Activated T-cell treated with anti-CD3 and anti-CD28 coated beads for 48 hours (primary cell): ENCODE data around the gene CDH12.
"Not testable (repeated sequence)": the region's sequence is repeated elsewhere in the genome, so short reads cannot be mapped to it uniquely, and the experiment has no call there.

Experiments used
- DNase-seq: peaks from one replicate; pipeline ENCODE4 v3.0.0-alpha.2; 2020; ENCODE audit warnings: low read depth

CDH12 gene

DNA sequence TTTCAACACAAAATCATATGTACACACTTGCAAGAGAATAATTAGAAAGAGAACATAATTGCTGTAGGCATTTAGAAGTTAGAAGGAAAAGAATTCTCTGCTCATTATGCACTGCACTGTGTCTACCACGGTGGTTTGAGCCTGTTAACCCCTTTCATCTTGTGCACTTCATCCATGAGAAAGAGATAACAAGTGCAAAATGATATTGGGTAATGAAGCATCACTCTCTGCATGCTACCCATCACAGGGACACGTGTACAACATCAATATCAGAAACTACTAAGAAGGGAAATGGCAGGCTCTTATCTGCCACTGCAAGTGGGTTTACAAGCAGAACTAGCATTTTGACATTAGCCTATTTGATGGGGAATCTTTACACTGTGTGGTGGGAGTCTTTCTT lies 202.6 kb downstream of the CDH12 start:
- no peak for DNase-seq

DNA sequence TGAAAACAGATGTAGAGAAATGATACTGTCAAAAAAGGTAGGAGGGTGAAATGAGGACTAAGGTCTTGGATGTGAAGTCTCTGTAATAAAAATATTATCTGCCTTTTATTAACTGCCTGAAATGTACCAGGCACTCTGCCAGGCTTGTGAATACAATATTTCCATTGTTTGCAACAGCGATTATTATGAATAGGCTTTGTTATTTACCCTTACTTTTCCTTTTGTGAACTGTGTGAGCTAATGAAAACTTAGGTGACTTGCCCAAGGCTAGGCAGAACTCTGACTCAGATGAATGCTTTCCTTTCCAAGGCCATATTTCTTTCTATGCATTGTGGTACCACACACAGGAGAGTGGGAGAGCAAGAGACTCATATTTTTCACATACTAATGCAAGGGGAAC lies 204.1 kb downstream of the CDH12 start:
- no peak for DNase-seq

DNA sequence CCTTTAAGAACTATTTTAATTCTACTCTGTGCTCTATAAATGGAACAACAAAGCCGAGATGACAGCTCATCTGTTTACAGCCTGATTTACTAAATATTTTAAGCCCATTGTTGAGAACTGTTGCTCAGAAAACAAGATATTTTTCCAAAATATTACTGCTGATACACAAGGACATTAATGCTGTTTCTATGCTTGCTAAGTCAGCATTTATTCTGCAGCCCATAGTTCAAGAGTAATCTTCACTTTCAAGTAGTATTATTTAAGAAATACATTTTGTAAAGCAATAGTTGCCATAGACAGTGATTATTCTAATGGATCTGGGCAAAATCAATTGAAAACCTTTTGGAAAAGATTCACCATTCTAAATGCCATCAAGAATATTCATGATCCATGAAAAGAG lies 208.3 kb downstream of the CDH12 start:
- no peak for DNase-seq

DNA sequence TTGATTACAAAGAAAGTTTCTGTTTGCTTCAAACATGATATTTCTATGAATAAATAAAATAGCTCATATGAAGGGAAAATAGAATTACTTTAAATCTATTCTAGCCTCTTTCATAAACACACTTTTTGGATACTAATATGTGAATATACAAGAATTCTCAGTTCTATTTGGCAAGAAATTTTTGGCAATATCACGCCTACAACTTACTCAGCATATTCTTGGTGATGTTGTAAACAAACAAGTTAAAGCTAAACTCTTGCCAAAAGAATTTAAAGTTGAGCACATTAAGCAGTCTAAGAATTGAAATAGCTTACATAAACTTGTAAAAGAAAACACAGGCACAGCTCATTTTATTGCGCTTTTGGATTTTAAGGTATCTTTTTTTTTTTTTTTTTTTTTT lies 209.8 kb downstream of the CDH12 start:
- no peak for DNase-seq

DNA sequence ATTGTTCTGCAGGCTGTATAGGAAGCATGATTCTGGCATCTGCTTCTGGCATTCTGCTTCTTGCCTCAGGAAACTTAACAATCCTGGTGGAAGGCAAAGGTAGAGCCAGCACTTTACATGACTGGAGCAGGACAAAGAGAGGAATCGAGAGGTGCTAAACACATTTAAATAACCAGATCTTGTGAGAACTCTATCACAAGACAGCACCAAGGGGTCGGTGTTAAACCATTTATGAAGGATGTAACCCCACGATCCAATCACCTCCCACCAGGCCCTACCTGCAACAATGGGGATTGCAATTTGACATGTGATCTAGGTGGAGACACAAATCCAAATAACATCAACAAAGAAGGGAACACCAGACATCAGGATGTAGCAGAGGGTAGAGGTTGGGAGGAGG lies 221.5 kb downstream of the CDH12 start:
- DNase-seq: no peak

DNA sequence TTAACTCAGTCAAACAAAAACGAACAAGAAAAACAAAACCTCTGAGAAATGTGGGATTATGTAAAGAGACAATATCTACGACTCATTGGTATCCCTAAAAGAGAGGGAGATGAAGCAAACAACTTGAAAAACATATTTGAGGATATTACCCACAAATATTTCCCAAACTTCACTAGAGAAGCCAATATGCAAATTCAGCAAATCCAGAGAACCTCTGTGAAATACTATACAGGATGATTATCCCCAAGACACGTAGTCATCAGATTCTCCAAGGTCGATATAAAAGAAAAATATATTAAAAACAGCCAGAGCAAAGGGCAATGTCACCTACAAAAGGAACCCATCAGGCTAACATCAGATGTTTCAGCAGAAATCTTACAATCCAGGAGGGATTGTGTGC lies 226.1 kb downstream of the CDH12 start:
- no peak for DNase-seq

DNA sequence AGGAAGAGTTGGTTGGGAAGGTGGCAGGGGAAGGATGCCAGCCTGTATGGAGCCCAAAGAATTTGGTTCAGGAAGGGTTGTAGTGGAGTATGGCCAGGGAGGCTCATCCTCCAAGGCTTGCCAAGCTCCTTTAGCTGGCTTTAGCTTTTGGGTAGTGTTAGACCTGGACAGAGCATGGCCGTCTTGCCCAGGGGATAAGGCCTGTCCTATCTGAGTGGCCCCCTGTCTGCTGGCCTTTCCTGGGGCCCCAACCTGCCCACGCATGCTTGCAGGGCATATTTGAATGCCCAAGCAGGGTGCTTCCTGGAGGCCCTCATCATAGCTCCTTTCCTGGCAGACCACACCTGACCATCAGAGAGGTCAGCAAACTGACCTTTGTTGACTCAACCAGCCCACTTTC lies 227.7 kb downstream of the CDH12 start:
- DNase-seq: no peak

DNA sequence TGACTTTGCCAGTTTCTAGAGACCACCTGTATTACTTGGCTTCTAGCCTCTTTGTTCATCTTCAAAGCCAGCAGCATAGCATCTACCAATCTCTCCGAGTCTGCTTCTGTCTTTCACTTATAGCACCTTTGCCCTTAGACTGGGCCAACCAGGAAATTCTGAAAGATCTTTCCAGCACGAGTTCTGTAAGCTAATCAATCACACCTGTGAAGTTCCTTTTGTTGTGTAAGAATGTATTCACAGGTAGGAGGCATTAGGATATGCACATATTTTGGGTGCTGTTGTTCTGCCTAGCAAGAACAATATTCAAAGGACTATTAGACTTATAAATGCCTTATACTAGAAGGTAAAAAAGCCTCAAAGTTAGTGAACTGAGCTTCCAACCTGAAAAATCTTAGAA lies 232.1 kb downstream of the CDH12 start:
- DNase-seq: no peak

DNA sequence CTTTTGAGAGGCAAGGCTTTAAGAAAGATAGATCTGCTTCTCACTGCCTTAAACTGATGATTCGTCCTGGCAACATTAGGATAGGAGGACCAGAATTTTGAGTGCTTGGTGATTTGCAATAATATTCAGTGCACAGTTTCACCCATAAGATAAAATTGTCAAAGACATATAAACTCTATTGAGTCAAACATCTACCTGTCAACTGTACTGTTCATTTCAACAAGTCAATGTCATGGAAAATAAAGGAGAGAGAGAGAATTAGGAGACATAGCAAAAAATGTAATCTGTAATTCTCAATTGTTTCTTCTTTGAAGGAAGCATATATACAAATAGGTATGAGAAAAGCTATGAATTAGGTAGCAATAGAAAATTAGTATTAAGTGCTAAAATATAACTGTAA lies 237.2 kb downstream of the CDH12 start:
- no peak for DNase-seq

DNA sequence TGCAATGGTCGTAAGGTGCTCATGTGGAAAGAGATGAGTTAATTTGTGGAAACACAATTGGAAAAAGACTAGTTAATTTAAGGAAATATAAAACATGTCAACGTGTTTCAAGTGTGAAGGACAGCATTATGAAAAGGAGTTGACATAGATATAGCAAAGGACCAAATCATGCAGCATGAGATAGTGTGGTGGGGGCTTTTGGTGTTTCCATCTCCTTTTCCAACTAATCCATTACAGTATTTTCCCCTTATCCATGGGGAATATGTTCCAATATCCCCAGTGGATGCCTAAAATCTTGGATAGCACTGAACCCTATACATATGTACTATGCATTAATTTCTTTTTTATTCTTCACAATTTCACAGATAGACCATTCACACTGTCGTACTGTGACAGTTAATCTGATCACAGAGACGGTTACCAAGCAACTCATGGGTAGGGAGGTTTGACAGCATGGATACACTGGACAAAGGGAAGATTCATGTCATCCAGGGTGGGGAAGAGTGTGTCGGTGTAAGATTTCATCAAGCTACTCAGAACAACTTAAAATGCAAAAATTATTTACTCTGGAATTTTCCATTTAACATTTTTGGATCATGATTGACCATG lies 238.6 kb downstream of the CDH12 start:
- DNase-seq: no peak

DNA sequence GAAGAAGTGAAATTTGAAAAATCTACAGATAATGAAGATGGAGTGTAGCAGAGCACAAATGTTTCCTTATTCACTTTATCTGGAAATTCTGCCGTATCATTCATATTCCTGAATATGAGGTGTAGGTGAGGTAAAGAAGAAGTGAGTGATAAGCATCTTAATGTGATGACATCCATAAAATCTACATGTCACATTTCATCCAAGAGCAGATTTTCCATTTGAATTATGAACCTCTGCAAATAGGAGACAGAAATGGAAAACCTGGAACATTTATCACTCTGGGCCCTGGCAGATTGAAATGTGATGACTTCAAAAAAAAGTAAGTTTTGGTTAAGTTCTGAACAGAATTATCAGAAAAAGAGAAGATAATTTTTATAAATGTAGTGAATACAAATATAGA lies 240.2 kb downstream of the CDH12 start:
- DNase-seq: no peak

DNA sequence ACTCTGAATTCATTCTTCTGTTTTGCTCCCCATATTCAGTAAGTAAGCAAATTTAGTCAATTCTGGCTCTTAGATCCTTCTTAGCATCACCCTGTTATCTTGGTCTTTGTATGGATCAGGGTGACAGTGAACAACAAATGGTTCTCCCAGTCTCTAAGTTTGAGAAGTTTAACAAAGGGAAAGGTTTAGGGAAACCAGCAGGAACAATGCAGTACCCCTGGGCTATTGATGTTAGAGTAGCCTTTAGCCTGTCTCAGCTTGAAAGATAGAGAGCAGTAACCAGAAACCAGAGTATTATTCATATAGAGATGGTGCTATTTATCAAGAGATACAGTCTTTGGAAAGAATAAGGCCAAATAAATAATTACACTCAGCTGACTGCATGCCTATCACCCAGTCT lies 241.8 kb downstream of the CDH12 start:
- no peak for DNase-seq

DNA sequence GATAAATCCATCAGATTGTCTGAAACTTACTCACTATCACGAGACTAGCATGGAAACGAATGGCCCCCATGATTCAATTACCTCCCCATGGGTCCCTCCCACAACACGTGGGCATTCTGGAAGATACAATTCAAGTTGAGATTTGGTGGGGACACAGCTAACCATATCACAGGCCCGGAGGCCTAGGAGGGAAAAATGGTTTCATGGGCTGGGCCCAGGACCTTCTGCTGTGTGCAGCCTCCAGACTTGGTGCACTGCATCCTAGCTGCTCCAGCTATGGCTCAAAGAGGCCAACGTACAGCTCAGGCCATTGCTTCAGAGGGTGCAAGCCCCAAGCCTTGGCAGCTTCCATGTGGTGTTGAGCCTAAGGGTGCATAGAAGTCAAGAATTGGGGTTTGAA lies 245.6 kb downstream of the CDH12 start:
- DNase-seq: not testable (repeated sequence)

DNA sequence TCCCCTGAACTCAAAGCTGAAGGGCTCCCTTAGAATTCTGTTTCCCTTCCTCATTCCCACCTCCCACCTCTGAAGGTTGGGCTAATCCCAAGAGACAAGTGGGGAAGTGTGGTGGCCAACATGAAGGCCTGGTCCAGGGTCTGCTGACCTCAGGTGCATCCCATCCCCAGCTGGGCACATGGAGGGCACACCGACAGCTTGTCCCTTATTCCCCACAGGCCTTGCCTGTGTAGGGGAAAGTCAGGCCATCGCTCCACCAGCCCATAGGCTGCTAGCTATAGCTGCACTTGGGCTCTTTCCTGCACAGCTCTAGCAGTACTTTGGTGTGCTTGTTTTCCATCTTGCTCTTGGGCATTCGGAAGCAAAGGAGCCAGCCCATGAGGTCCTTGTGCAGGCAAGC lies 247.7 kb downstream of the CDH12 start:
- DNase-seq: no peak

DNA sequence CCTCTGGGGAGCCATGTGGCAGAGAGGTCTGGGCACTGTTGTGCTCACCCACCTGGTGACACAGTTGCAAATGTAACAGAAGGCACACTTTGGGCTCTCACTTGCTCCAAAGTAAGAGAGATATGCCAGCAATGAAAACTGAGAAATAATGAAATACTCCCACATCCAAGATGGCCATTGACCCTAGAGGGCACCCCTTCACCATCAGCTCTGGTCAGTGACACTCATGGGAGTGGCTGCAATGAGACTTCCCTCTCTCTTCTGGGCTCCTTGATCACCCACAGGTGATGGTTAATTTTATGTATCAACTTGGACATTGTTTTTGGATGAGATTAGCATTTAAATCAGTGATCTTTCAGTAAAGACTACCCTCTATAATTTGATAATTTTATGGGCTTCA lies 248.4 kb downstream of the CDH12 start:
- no peak for DNase-seq

DNA sequence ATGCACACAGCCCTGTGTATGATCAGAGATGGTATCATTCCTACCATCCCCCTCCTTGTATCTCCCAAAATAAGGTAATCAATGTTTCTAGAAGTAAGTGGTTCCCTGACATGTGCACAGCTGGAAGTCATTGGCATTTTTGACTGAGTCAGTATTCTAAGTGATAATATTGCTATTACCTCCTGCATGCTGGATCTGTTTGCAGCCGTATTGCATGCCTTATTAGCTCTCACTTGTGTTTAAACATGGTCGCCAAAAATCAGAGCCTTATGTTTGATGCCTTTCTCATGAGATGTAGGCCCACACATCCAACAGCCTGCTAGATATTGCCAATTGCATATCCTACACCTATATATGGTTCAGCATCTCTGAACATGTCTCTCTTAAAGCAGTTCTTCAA lies 254.3 kb downstream of the CDH12 start:
- DNase-seq: no peak

DNA sequence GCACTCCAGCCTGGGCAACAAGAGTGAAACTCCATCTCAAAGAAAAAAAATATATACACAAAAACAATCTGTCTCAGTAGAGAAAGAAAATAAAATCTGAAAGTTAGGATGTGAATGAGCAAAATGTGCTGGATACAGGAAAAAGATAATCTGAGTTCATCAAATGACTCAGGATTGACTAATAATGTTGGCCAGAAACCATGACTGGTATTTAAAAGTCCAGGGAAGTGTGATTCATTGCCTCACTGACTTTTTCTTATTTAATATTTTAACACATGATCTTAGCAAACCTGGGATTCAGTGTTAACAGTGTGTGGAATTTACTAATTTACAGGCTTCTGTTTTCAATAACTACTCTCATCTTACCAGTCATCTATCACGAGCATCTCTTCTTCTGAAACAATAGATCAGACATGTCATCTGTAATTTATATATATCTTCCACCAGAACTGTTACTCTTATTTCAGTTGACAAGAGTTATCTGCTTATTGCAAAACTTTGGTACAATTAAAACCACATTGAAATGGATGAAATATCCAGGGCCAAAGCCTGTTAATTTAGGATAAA lies 256.7 kb downstream of the CDH12 start:
- no peak for DNase-seq

DNA sequence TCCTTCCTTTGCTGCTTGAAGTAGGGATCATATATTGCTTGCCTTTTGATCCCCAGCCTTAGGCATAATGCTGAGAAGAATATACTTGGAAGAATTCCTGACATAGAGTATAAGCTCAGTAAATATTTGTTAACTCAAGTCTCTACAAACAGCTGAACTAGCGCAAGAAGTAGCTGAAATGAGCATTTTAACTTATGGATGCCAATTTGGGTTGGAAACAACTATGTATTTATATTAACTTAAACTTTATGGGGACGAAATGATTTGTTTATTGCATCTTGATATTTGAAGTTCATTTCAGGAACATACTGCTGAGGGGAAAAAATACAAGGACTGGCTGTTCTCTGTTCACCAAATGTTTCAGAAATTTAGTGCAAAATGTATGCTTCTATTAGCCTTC lies 258.7 kb downstream of the CDH12 start:
- no peak for DNase-seq

DNA sequence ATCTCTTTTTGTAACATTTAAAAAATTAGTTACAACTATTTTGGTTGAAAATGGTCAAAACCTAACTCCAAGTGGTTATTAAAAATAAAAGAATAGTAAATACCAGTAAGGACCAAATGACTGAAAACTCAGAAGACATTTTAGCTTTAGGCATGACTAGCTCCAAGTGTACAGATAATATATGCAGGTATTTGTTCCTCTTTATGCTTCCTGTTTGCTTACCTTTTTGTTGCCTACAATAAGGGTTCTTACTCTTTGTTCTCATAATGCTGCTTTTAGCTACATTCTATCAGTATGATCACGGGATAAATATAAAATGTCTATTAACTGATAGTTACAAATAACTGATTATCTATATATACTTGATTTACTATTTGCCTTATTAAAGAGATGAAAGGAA lies 259.6 kb downstream of the CDH12 start:
- no peak for DNase-seq

DNA sequence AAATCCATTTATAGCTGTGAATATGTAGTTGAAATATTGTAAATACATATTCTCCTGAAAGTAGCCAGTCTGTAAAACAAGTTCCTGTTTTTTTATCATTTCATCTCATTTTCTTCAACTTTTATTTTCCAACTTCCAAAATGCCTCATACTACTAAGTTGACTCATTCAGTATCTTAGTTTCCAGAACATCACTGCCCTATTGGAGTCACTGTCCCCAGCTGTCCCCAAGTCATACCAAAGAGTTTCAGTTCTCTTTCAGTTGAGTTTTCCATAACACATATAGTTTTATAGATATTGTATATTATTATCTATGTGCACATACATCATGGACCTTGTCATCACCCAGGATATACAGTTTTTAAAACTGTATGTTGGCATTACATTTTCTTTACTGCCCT lies 261.7 kb downstream of the CDH12 start:
- DNase-seq: no peak

DNA sequence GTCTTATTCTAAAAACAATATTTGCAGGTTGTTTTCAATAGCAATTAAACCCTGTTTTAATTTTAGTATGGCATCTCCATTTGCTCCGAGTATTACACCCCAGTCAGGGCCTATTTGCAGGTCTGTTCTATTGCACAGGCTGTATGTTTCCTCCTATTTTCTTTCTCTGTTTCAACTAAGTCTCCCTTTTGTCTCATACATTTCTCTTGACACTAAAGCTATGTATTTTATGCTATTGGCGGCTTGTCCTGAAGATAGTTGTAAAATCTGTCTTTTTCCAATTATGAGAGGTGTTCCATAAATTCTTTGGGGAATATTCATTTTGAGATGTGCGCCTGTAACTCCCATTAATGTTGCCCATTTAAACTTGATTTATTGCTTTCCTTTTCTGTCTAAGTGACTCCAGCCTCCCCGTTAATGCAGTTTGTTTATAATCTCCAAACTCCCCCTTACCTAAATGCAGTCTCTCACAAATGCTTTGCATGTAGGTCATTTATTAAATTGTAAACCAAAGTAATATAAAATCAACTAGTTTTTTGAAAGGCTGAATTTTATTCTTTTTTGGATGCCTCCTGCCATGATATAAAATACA lies 262.4 kb downstream of the CDH12 start:
- no peak for DNase-seq

DNA sequence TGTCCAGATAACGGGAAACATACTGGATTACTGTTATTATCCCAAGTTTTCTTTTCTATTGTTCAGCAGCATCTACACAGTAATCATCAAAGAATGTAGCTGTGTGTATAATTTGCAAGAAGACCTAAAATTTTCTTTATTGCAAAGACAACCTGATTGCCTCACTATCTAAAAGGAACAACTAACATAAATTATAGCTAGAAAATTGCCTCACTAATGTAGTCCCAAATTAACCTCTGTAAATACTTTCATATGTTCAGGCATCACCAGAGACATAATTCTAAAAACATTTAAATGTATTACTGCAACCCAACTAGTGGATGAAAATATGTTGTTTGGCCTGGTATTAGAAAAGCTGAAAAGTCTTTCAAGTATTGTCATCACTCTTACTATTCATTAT lies 275.4 kb downstream of the CDH12 start:
- no peak for DNase-seq

DNA sequence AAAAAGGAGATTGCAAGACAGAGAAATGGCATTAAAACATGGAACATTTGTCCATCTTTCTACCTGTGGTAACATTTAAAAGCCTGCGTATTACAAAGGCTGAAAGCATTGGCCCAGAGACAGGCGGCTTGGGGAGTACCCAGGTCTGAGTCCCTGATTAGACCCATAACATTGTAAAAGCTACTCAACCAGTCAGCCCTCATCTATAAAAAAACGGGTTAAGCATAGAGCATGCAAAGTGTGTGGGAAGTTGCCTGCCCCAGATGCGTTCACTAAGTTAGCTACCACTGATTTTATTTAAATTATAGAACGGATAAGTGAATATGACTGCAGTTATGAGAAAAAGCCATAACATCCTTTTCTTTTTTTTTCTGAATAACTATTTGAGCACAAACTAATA lies 276.1 kb downstream of the CDH12 start:
- no peak for DNase-seq

DNA sequence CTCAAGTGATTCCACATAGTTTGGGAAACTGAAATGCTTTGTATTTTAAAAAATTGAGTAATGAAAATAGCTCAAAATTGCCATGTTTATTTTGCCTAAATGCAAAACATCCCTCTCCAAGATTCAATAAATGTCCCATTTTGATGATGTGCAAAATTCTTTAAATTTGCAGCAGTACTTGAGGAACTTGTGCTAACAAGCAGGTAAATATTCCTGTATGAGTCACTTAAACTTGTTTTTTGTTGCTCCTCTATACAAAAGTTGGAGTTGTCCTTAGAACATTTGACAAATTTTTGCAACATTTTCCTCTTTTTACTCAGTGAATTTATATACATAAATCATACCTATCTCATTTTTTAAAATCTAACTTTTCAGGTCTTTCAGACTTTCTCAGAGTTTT lies 280.2 kb downstream of the CDH12 start:
- no peak for DNase-seq
